Measurements from ENCODE around the gene DET1.

- TF ChIP-seq CTCF (IDR thresholded peaks at IDR 0.05), result no peak
- TF ChIP-seq POLR2AphosphoS5 (IDR thresholded peaks at IDR 0.05), result no peak
These were observed 36.5 kb downstream of the DET1 start for GRCh38 chr15:88509964-88510363.

Measured in suprapubic skin (tissue), 3 donors.